Kidney epithelial cell (primary cell): Measurements from ENCODE around the gene PRKAR2A. TPM values are rescaled to one million over a fixed set of nuclear protein-coding genes. Genes with fewer than 3 reads are reported as not detected.

Experiments used
- DNase-seq: peaks from one replicate; pipeline ENCODE4 v3.0.0-alpha.2; 2010; ENCODE audit warnings: low read depth
- H3K27me3 ChIP-seq: 2 replicates; pipeline ENCODE4 v1.6.0; 2011; ENCODE audit warnings: low read length; ENCODE audit not compliant: control insufficient read depth, insufficient read depth
- H3K36me3 ChIP-seq: 2 replicates; pipeline ENCODE4 v1.5.1; 2011; ENCODE audit warnings: low read length; ENCODE audit not compliant: control insufficient read depth, insufficient read depth
- H3K4me3 ChIP-seq: 2 replicates; pipeline ENCODE4 v1.5.1; 2011; ENCODE audit warnings: low read depth, mild to moderate bottlenecking, control low read depth, low read length
- CTCF ChIP-seq: IDR thresholded peaks from 2 replicates; pipeline ENCODE4 v1.5.1; 2011; ENCODE audit warnings: mild to moderate bottlenecking, moderate library complexity, low read length, control low read depth, inconsistent platforms; ENCODE audit not compliant: insufficient read depth, poor library complexity, severe bottlenecking
- total RNA-seq: library from RNA; depleted of rRNA; stranded (reverse); fragments of >200 nt; gene quantifications from 2 replicates; pipeline ENCODE4 v1.2.3, GENCODE V29; 2015

Gene PRKAR2A
- total RNA-seq, 1 donor from 2014 or later = 27.5 TPM

GRCh38 chr3:48700731-48701405 is 146.8 kb downstream of the PRKAR2A start:
- no peak for TF ChIP-seq CTCF
- no peak for DNase-seq
- no peaks in the 10 kb centered on the region for H3K27me3 ChIP-seq
- H3K4me3 ChIP-seq = no peak overlapping the region
- peaks cover 1% of the 10 kb centered on the region for H3K36me3 ChIP-seq

DNA sequence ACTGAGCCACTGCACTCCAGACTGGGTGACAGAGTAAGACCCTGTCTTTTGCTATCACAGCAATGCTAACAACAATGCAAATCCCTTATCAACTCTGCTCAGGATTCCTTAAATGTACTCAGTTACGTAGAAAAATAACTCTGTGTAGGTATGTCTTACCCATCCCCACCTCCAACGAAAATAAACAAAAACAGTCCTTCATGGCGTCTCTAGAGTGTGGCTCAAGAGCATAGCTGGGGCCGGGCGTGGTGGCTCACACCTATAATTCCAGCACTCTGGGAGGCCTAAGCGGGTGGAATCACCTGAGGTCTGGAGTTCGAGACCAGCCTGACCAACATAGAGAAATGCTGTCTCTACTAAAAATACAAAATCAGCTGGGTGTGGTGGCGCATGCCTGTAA is 148.8 kb downstream of the PRKAR2A start:
- Histone ChIP-seq H3K4me3 (no peak overlapping the region), H3K27me3 (no peaks in the 10 kb centered on the region), H3K36me3 (peaks cover 6% of the 10 kb centered on the region)
- no peak for DNase-seq
- no peak for TF ChIP-seq CTCF

- H3K36me3 ChIP-seq = peaks cover 10% of the 10 kb centered on the region
- no peaks in the 10 kb centered on the region for H3K27me3 ChIP-seq
- no peak for DNase-seq
- TF ChIP-seq CTCF = no peak
- no peak overlapping the region for H3K4me3 ChIP-seq
These were observed 149.7 kb downstream of the PRKAR2A start for GRCh38 chr3:48697952-48698351.

GRCh38 chr3:48696601-48697000 is 151.1 kb downstream of the PRKAR2A start:
- H3K36me3 ChIP-seq = peaks cover 13% of the 10 kb centered on the region
- no peak for DNase-seq
- no peak for TF ChIP-seq CTCF
- no peak overlapping the region for H3K4me3 ChIP-seq
- H3K27me3 ChIP-seq = no peaks in the 10 kb centered on the region

Other genes with a start within 250 kb of the PRKAR2A start
- 413 and 435 TPM in 2 replicates for gene UQCRC1, start 238.2 kb downstream of the PRKAR2A start, total RNA-seq
- not detected in 2 replicates for gene TMEM89, start 226.1 kb downstream of the PRKAR2A start, total RNA-seq
- 32.8 and 54.2 TPM in 2 replicates for gene SLC26A6, start 212.4 kb downstream of the PRKAR2A start, total RNA-seq
- gene CELSR3, start 185.0 kb downstream of the PRKAR2A start, total RNA-seq = 5.2 and 5.6 TPM in 2 replicates
- gene NCKIPSD, start 162.0 kb downstream of the PRKAR2A start, total RNA-seq = 15.3 and 34.0 TPM in 2 replicates
- 81.2 and 109 TPM in 2 replicates for gene IP6K2, start 130.7 kb downstream of the PRKAR2A start, total RNA-seq
- gene SLC25A20, start 51.0 kb upstream of the PRKAR2A start, total RNA-seq = 6.9 and 12.3 TPM in 2 replicates
- gene ARIH2, start 71.0 kb upstream of the PRKAR2A start, total RNA-seq = 99.9 and 106 TPM in 2 replicates
- gene P4HTM, start 142.4 kb upstream of the PRKAR2A start, total RNA-seq = 29.0 and 43.2 TPM in 2 replicates
- 124 and 135 TPM in 2 replicates for gene WDR6, start 159.5 kb upstream of the PRKAR2A start, total RNA-seq
- 55.2 and 61.0 TPM in 2 replicates for gene DALRD3, start 170.7 kb upstream of the PRKAR2A start, total RNA-seq
- gene NDUFAF3, start 174.2 kb upstream of the PRKAR2A start, total RNA-seq = 102 and 145 TPM in 2 replicates
- gene IMPDH2, start 181.5 kb upstream of the PRKAR2A start, total RNA-seq = 127 and 177 TPM in 2 replicates
- 56.0 and 75.6 TPM in 2 replicates for gene QRICH1, start 246.2 kb upstream of the PRKAR2A start, total RNA-seq